Epidermal melanocyte (primary cell): ENCODE data around the gene TOR3A.

Source experiments
- DNase-seq: peaks from one replicate; pipeline ENCODE4 v3.0.0; 2011; ENCODE audit warnings: low spot score; ENCODE audit not compliant: insufficient read length

The TOR3A gene

DNA sequence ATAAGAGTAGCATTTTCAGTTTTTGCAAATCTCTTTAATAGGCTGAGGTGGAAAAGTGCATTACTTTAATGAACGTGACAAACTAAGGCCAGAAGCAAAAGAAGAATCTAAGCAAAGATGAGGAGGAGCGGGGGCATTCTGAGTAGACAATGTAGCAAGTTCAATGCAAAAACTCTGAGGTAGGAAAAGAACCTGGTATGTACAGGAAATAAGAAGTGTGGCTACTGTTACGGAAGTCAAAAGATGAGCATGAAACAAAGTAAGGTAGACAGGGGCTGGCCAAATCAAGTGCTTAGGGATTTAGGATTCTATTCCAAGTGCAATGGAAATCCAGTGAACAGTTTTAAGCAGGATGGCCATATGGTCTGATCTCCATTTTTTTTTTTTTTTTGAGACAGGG, 63.7 kb downstream of the TOR3A start:
- no peak for DNase-seq
